ENCODE data around the gene EFS. TPM values are rescaled to one million over a fixed set of nuclear protein-coding genes. Genes with fewer than 3 reads are reported as not detected.

EFS gene
- total RNA-seq, 2 experiments from 2014 or later, result not detected

GRCh38 chr14:23355871-23356435 is 9.0 kb downstream of the EFS start:
- ATAC-seq (no peak), DNase-seq (no peak)
- no peaks in the 10 kb centered on the region for H3K9me3 Mint-ChIP-seq
- intact Hi-C loops (cut with micrococcal nuclease), result no loop called here
- H3K27ac Mint-ChIP-seq, result no peak overlapping the region
- no peak for TF ChIP-seq CTCF (IDR thresholded peaks at IDR 0.05)
- ChIA-PET POLR2A (no interaction called here), CTCF (no interaction called here)
- H3K27me3 Mint-ChIP-seq, result peaks cover 30% of the 10 kb centered on the region
- H3K4me1 Mint-ChIP-seq (ENCODE audit: low read depth), result peaks cover 4% of the 10 kb centered on the region
- H3K4me3 Mint-ChIP-seq, result no peak overlapping the region
- H3K36me3 Mint-ChIP-seq (ENCODE audit: low read depth), result no peaks in the 10 kb centered on the region

GRCh38 chr14:23354990-23355389 is 10.0 kb downstream of the EFS start:
- no peak overlapping the region for H3K27ac Mint-ChIP-seq
- H3K36me3 Mint-ChIP-seq (ENCODE audit: low read depth), result no peaks in the 10 kb centered on the region
- ChIA-PET CTCF (interaction anchor here (2.8 kb wide), 1 partner anchor 25 kb away, joined by 19 read pairs; no protein-coding TSS in a partner anchor), POLR2A (no interaction called here)
- TF ChIP-seq CTCF (IDR thresholded peaks at IDR 0.05), result no peak
- H3K9me3 Mint-ChIP-seq, result no peaks in the 10 kb centered on the region
- intact Hi-C loops (cut with micrococcal nuclease), result no loop called here
- peaks cover 4% of the 10 kb centered on the region for H3K4me1 Mint-ChIP-seq (ENCODE audit: low read depth)
- H3K4me3 Mint-ChIP-seq, result no peak overlapping the region
- ATAC-seq (no peak), DNase-seq (no peak)
- H3K27me3 Mint-ChIP-seq, result peaks cover 35% of the 10 kb centered on the region

GRCh38 chr14:23353433-23353780 is 11.6 kb downstream of the EFS start:
- Mint-ChIP-seq H3K36me3 (ENCODE audit: low read depth) (no peaks in the 10 kb centered on the region), H3K4me1 (ENCODE audit: low read depth) (peaks cover 4% of the 10 kb centered on the region), H3K27ac (no peak overlapping the region), H3K4me3 (peak overlapping the region; percentile 54), H3K27me3 (peaks cover 35% of the 10 kb centered on the region), H3K9me3 (no peaks in the 10 kb centered on the region)
- POLR2A ChIA-PET, result interaction anchor here (0.8 to 2.0 kb wide), 2 partner anchors 10 to 31 kb away, joined by 3 to 6 read pairs; partner anchors contain the start of gene PABPN1
- no peak for DNase-seq
- intact Hi-C loops (cut with micrococcal nuclease), result no loop called here
- no peak for TF ChIP-seq CTCF (IDR thresholded peaks at IDR 0.05)
- no peak for ATAC-seq
- CTCF ChIA-PET, result interaction anchor here (1.1 to 2.8 kb wide), 2 partner anchors 15 to 26 kb away, joined by 3 to 19 read pairs; no protein-coding TSS in a partner anchor

GRCh38 chr14:23352506-23353432 is 12.2 kb downstream of the EFS start, which contains the start of gene SLC22A17:
Gene SLC22A17, minus strand, starts transcription at chr14:23352887.
- TF ChIP-seq CTCF (IDR thresholded peaks at IDR 0.05), result no peak
- no peak within 1 kb of the TSS for H3K27ac Mint-ChIP-seq
- no peaks in the 10 kb centered on the region for H3K9me3 Mint-ChIP-seq
- ChIA-PET CTCF (interaction anchor here (1.1 to 2.8 kb wide), 3 partner anchors 14 to 27 kb away, joined by 3 to 19 read pairs (median 7); no protein-coding TSS in a partner anchor), POLR2A (interaction anchor here (0.8 to 2.0 kb wide), 2 partner anchors 11 to 31 kb away, joined by 3 to 6 read pairs; partner anchors contain the start of gene PABPN1)
- H3K4me3 Mint-ChIP-seq, result peak within 1 kb of the TSS; percentile 54
- intact Hi-C loops (cut with micrococcal nuclease), result no loop called here
- ATAC-seq, result peak; percentile 92
- peak; percentile 71 for DNase-seq
- H3K4me1 Mint-ChIP-seq (ENCODE audit: low read depth), result peaks cover 4% of the 10 kb centered on the region
- H3K36me3 Mint-ChIP-seq (ENCODE audit: low read depth), result no peaks in the 10 kb centered on the region
- peaks cover 35% of the 10 kb centered on the region for H3K27me3 Mint-ChIP-seq

Data from activated CD8-positive, alpha-beta T cell treated with anti-CD3 and anti-CD28 coated beads for 36 hours (primary cell).